GM23338 (cell line): ENCODE measurements around the gene TRDN. TPM values are rescaled to one million over a fixed set of nuclear protein-coding genes. Genes with fewer than 3 reads are reported as not detected.

Experiments
- ATAC-seq: fragments of 200-7000 bp; cut with Tn5 transposase; 3 replicates; pipeline ENCODE4 v1.9.1; 2020
- DNase-seq: peaks from one replicate; pipeline ENCODE4 v3.0.0-alpha.2; 2015; ENCODE audit warnings: low spot score
- H2AFZ ChIP-seq: fragments of 200-600 bp; sonication (generic); 2 replicates; pipeline ENCODE4 v1.8.0; 2016; ENCODE audit warnings: antibody characterized with exemption, mild to moderate bottlenecking, moderate library complexity
- H3F3A ChIP-seq: fragments of 200-600 bp; sonication (generic); replicated peaks from 2 replicates; pipeline ENCODE4 v1.8.0; 2017; ENCODE audit warnings: antibody characterized with exemption, mixed run types, low read depth
- H3K27ac ChIP-seq: fragments of 200-600 bp; sonication (generic); 2 replicates; pipeline ENCODE4 v1.6.1; 2016; ENCODE audit warnings: low read depth
- H3K27me3 ChIP-seq: fragments of 200-600 bp; sonication (generic); 2 replicates; pipeline ENCODE4 v1.8.0; 2016; ENCODE audit warnings: mild to moderate bottlenecking, mixed run types, moderate library complexity; ENCODE audit not compliant: insufficient read depth
- H3K36me3 ChIP-seq: fragments of 200-600 bp; sonication (generic); 2 replicates; pipeline ENCODE4 v1.8.0; 2016; ENCODE audit warnings: mild to moderate bottlenecking; ENCODE audit not compliant: insufficient read depth
- H3K4me1 ChIP-seq: fragments of 200-600 bp; sonication (generic); 2 replicates; pipeline ENCODE4 v1.8.0; 2016; ENCODE audit warnings: mild to moderate bottlenecking, moderate library complexity; ENCODE audit not compliant: insufficient read depth
- H3K4me2 ChIP-seq: fragments of 200-600 bp; sonication (generic); 2 replicates; pipeline ENCODE4 v1.7.1; 2017; ENCODE audit warnings: mixed run types
- H3K4me3 ChIP-seq: fragments of 200-600 bp; sonication (generic); 2 replicates; pipeline ENCODE4 v1.6.1; 2016; ENCODE audit warnings: mixed run types
- H3K79me2 ChIP-seq: fragments of 200-600 bp; sonication (generic); replicated peaks from 2 replicates; pipeline ENCODE4 v1.8.0; 2017; ENCODE audit warnings: mild to moderate bottlenecking; ENCODE audit not compliant: insufficient read depth
- H3K9me2 ChIP-seq: fragments of 200-600 bp; sonication (generic); 2 replicates; pipeline ENCODE4 v1.8.0; 2017; ENCODE audit not compliant: insufficient read depth
- H4K20me1 ChIP-seq: fragments of 200-600 bp; sonication (generic); replicated peaks from 2 replicates; pipeline ENCODE4 v1.8.0; 2017; ENCODE audit warnings: mild to moderate bottlenecking; ENCODE audit not compliant: insufficient read depth
- H3K27ac Mint-ChIP-seq: 2 replicates; pipeline ENCODE4 v1.8.0; 2020; ENCODE audit warnings: inconsistent platforms, mild to moderate bottlenecking, moderate library complexity, mixed read lengths
- H3K27me3 Mint-ChIP-seq: 3 replicates; pipeline ENCODE4 v1.8.0; 2022; ENCODE audit warnings: low read depth, mild to moderate bottlenecking, moderate library complexity, mixed read lengths, inconsistent platforms; ENCODE audit not compliant: insufficient read depth, poor library complexity
- H3K36me3 Mint-ChIP-seq: 3 replicates; pipeline ENCODE4 v1.8.0; 2021; ENCODE audit warnings: low read depth, mild to moderate bottlenecking, inconsistent platforms, moderate library complexity, mixed read lengths
- H3K4me1 Mint-ChIP-seq: 3 replicates; pipeline ENCODE4 v1.8.0; 2020; ENCODE audit warnings: mild to moderate bottlenecking, inconsistent platforms, mixed read lengths
- H3K4me3 Mint-ChIP-seq: 3 replicates; pipeline ENCODE4 v1.8.0; 2021; ENCODE audit warnings: moderate library complexity, mild to moderate bottlenecking, inconsistent platforms, mixed read lengths
- H3K9me3 Mint-ChIP-seq: 3 replicates; pipeline ENCODE4 v1.8.0; 2020; ENCODE audit warnings: moderate library complexity, mild to moderate bottlenecking, inconsistent platforms, mixed read lengths
- CREB1 ChIP-seq: fragments of 250-450 bp; sonication (Bioruptor Pico); IDR thresholded peaks from 2 replicates; pipeline ENCODE4 v1.5.0; 2020; ENCODE audit warnings: low read depth, mild to moderate bottlenecking, moderate library complexity
- CTCF ChIP-seq, 2 experiments: fragments of 200-600 bp in 1 of 2; sonication (generic) in 1 of 2; conservative IDR thresholded peaks; 2 replicates each; pipeline versions ENCODE4 v1.5.1 to v1.6.1; 2016 to 2017; ENCODE audit warnings: antibody characterized with exemption in 2 of 2, low read depth in 2 of 2, mild to moderate bottlenecking in 2 of 2, moderate library complexity in 1 of 2
- ETS1 ChIP-seq: IDR thresholded peaks from 2 replicates; pipeline ENCODE4 v1.6.1; 2016; ENCODE audit warnings: antibody characterized with exemption
- EZH2 ChIP-seq: fragments of 200-600 bp; sonication (generic); IDR thresholded peaks from one replicate; pipeline ENCODE4 v1.8.0; 2017; ENCODE audit warnings: antibody characterized with exemption, mild to moderate bottlenecking, low read depth; ENCODE audit not compliant: unreplicated experiment
- EZH2phosphoT487 ChIP-seq: fragments of 200-600 bp; sonication (generic); IDR thresholded peaks from one replicate; pipeline ENCODE4 v1.8.1; 2018; ENCODE audit warnings: antibody characterized with exemption; ENCODE audit not compliant: unreplicated experiment
- JUNB ChIP-seq: IDR thresholded peaks from one replicate; pipeline ENCODE4 v1.6.1; 2016; ENCODE audit warnings: antibody characterized with exemption; ENCODE audit not compliant: unreplicated experiment
- NANOG ChIP-seq: IDR thresholded peaks from 2 replicates; pipeline ENCODE4 v1.6.1; 2016; ENCODE audit warnings: antibody characterized with exemption, borderline replicate concordance
- POLR2AphosphoS5 ChIP-seq: IDR thresholded peaks from 2 replicates; pipeline ENCODE4 v1.6.1; 2016; ENCODE audit warnings: antibody characterized with exemption, low read depth
- ZNF114 ChIP-seq: fragments of 250-450 bp; sonication (Bioruptor Pico); IDR thresholded peaks from 2 replicates; pipeline ENCODE4 v1.5.0; 2020; ENCODE audit warnings: mild to moderate bottlenecking, moderate library complexity
- ZNF331 ChIP-seq: fragments of 250-450 bp; sonication (Bioruptor Pico); IDR thresholded peaks from 2 replicates; pipeline ENCODE4 v1.5.0; 2020; ENCODE audit warnings: low read depth, mild to moderate bottlenecking, moderate library complexity
- polyA plus RNA-seq: library from polyadenylated mRNA; unstranded; fragments of >200 nt; fragmentation: Nextera tagmentation; extraction: Ambion mirVana; gene quantifications from 2 replicates; pipeline ENCODE4 v1.2.1, GENCODE V29; 2016
- total RNA-seq: library from RNA; depleted of rRNA; stranded (reverse); fragments of >200 nt; shearing (Covaris generic); gene quantifications from 2 replicates; pipeline ENCODE4 v1.2.3, GENCODE V29; 2014
- TF ChIP-seq, protein P1 (sequence below): fragments of 250-450 bp; sonication (Bioruptor Pico); IDR thresholded peaks from 2 replicates; pipeline ENCODE4 v1.5.0; 2020; ENCODE audit warnings: mild to moderate bottlenecking, moderate library complexity

TRDN gene
- total and polyA plus RNA-seq, 2 experiments from 2014 or later = 35.5 to 137 TPM

DNA sequence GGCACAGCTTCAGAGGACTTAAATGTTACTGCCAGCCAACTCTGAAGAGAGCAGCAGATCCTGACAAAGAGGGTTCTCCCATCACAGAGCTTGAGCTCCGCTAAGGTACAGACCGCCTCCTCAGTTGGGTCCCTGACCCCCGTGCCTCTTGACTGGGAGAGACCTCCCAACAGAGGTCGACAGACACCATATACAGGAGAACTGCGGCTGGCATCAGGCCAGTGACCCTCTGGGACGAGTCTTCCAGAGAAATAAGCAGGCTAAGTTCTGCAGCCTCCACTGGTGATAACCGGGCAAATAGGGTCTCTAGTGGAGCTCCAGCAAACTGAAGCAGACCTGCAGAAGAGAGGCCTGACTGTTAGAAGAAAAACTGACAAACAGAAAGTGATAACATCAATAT lies 453.8 kb downstream of the TRDN start:
- Histone ChIP-seq H3F3A (no peaks in the 10 kb centered on the region), H4K20me1 (no peaks in the 10 kb centered on the region), H3K4me2 (no peak overlapping the region), H3K79me2 (no peaks in the 10 kb centered on the region), H3K4me3 (no peak overlapping the region), H3K9me2 (no peaks in the 10 kb centered on the region; the same call in 1 of the 2 replicates), H3K4me1 (no peaks in the 10 kb centered on the region), H2AFZ (no peak overlapping the region), H3K27me3 (no peaks in the 10 kb centered on the region), H3K36me3 (no peaks in the 10 kb centered on the region), H3K27ac (no peak overlapping the region)
- peaks cover 3% of the 10 kb centered on the region for H3K27me3 Mint-ChIP-seq
- H3K4me3 Mint-ChIP-seq = no peak overlapping the region
- TF ChIP-seq CTCF (conservative IDR thresholded peaks at IDR 0.05; ENCODE audit: low read depth in 2 of 2) = peak in 1 of 2 experiments; percentile 16; a peak in 1 of 4 replicates
- no peak for TF ChIP-seq CREB1 (CRISPR knock-in tag)
- TF ChIP-seq EZH2phosphoT487 = no peak
- no peak for TF ChIP-seq ZNF331 (CRISPR knock-in tag)
- H3K27ac Mint-ChIP-seq = no peak overlapping the region
- H3K4me1 Mint-ChIP-seq = no peaks in the 10 kb centered on the region
- ATAC-seq = no peak
- H3K9me3 Mint-ChIP-seq = peaks cover 6% of the 10 kb centered on the region; the same call in 2 of the 3 replicates
- no peak for DNase-seq
- H3K36me3 Mint-ChIP-seq = no peaks in the 10 kb centered on the region

- no peaks in the 10 kb centered on the region for H4K20me1 ChIP-seq
- Mint-ChIP-seq H3K27me3 (no peaks in the 10 kb centered on the region), H3K4me3 (no peak overlapping the region), H3K9me3 (no peaks in the 10 kb centered on the region), H3K27ac (no peak overlapping the region), H3K36me3 (no peaks in the 10 kb centered on the region), H3K4me1 (no peaks in the 10 kb centered on the region)
- no peak overlapping the region for H2AFZ ChIP-seq
- H3K27ac ChIP-seq = no peak overlapping the region
- no peaks in the 10 kb centered on the region for H3F3A ChIP-seq
- no peak overlapping the region for H3K4me2 ChIP-seq
- no peaks in the 10 kb centered on the region for H3K4me1 ChIP-seq
- no peak for ATAC-seq
- H3K36me3 ChIP-seq = no peaks in the 10 kb centered on the region
- no peak for TF ChIP-seq CREB1 (CRISPR knock-in tag)
- TF ChIP-seq NANOG = no peak
- TF ChIP-seq EZH2phosphoT487 = no peak
- TF ChIP-seq, protein P1, sequence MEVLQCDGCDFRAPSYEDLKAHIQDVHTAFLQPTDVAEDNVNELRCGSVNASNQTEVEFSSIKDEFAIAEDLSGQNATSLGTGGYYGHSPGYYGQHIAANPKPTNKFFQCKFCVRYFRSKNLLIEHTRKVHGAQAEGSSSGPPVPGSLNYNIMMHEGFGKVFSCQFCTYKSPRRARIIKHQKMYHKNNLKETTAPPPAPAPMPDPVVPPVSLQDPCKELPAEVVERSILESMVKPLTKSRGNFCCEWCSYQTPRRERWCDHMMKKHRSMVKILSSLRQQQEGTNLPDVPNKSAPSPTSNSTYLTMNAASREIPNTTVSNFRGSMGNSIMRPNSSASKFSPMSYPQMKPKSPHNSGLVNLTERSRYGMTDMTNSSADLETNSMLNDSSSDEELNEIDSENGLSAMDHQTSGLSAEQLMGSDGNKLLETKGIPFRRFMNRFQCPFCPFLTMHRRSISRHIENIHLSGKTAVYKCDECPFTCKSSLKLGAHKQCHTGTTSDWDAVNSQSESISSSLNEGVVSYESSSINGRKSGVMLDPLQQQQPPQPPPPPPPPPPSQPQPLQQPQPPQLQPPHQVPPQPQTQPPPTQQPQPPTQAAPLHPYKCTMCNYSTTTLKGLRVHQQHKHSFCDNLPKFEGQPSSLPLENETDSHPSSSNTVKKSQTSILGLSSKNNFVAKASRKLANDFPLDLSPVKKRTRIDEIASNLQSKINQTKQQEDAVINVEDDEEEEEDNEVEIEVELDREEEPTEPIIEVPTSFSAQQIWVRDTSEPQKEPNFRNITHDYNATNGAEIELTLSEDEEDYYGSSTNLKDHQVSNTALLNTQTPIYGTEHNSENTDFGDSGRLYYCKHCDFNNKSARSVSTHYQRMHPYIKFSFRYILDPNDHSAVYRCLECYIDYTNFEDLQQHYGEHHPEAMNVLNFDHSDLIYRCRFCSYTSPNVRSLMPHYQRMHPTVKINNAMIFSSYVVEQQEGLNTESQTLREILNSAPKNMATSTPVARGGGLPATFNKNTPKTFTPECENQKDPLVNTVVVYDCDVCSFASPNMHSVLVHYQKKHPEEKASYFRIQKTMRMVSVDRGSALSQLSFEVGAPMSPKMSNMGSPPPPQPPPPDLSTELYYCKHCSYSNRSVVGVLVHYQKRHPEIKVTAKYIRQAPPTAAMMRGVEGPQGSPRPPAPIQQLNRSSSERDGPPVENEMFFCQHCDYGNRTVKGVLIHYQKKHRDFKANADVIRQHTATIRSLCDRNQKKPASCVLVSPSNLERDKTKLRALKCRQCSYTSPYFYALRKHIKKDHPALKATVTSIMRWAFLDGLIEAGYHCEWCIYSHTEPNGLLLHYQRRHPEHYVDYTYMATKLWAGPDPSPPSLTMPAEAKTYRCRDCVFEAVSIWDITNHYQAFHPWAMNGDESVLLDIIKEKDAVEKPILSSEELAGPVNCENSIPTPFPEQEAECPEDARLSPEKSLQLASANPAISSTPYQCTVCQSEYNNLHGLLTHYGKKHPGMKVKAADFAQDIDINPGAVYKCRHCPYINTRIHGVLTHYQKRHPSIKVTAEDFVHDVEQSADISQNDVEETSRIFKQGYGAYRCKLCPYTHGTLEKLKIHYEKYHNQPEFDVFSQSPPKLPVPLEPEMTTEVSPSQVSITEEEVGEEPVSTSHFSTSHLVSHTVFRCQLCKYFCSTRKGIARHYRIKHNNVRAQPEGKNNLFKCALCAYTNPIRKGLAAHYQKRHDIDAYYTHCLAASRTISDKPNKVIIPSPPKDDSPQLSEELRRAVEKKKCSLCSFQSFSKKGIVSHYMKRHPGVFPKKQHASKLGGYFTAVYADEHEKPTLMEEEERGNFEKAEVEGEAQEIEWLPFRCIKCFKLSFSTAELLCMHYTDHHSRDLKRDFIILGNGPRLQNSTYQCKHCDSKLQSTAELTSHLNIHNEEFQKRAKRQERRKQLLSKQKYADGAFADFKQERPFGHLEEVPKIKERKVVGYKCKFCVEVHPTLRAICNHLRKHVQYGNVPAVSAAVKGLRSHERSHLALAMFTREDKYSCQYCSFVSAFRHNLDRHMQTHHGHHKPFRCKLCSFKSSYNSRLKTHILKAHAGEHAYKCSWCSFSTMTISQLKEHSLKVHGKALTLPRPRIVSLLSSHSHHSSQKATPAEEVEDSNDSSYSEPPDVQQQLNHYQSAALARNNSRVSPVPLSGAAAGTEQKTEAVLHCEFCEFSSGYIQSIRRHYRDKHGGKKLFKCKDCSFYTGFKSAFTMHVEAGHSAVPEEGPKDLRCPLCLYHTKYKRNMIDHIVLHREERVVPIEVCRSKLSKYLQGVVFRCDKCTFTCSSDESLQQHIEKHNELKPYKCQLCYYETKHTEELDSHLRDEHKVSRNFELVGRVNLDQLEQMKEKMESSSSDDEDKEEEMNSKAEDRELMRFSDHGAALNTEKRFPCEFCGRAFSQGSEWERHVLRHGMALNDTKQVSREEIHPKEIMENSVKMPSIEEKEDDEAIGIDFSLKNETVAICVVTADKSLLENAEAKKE (CRISPR knock-in tag) = no peak
- TF ChIP-seq ZNF114 (CRISPR knock-in tag) = no peak
- no peak for TF ChIP-seq EZH2
- no peak for TF ChIP-seq POLR2AphosphoS5
- no peak for TF ChIP-seq ETS1
- TF ChIP-seq JUNB = no peak
- no peak for DNase-seq
- H3K79me2 ChIP-seq = no peaks in the 10 kb centered on the region
- no peak overlapping the region for H3K4me3 ChIP-seq
- no peaks in the 10 kb centered on the region for H3K9me2 ChIP-seq
- H3K27me3 ChIP-seq = no peaks in the 10 kb centered on the region
Observed at GRCh38 chr6:123176706-123177105, 460.0 kb downstream of the TRDN start.
